ENCODE measurements around the gene TRANK1. TPM values are rescaled to one million over a fixed set of nuclear protein-coding genes. Genes with fewer than 3 reads are reported as not detected.
A peak's percentile ranks its signal among the peaks of the same experiment; 100 is the strongest.

The TRANK1 gene
- total RNA-seq, 1 experiment from 2014 or later, result 10.5 TPM

DNA sequence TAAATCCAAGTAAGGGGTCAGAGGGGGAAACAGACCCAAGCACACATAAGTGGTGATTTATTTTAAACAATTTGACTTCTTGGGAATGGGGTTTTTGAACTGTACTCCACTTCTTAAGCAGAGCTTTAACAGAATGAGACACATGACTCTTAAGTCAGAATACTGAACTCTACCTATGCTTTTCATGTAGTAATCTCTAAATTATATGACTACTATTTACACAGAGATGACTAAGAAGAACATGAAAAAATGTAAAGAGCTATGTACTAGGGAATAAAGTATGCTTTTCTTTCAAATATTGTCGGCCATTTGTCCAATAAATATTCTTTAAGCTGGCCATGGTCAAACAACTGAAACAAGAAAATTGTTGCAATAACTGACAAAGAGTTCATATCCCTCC lies 35.2 kb downstream of the TRANK1 start (continued):
- TF ChIP-seq E2F4 (CRISPR knock-in tag; IDR thresholded peaks at IDR 0.05; ENCODE audit: borderline replicate concordance, low read depth) (no peak), KAT7 (CRISPR knock-in tag; IDR thresholded peaks at IDR 0.05; ENCODE audit: borderline replicate concordance) (no peak), ZNF512 (CRISPR knock-in tag; IDR thresholded peaks at IDR 0.05; ENCODE audit: borderline replicate concordance) (no peak), NR1H2 (CRISPR knock-in tag; IDR thresholded peaks at IDR 0.05) (no peak), NFE2L1 (CRISPR knock-in tag; IDR thresholded peaks at IDR 0.05) (no peak), HMGA2 (CRISPR knock-in tag; IDR thresholded peaks at IDR 0.05) (no peak), CDX4 (CRISPR knock-in tag; IDR thresholded peaks at IDR 0.05; ENCODE audit: borderline replicate concordance) (no peak), ESRRA (CRISPR knock-in tag; IDR thresholded peaks at IDR 0.05; ENCODE audit: borderline replicate concordance) (no peak), ZNF263 (CRISPR knock-in tag; IDR thresholded peaks at IDR 0.05; ENCODE audit: low read depth) (no peak)

DNA sequence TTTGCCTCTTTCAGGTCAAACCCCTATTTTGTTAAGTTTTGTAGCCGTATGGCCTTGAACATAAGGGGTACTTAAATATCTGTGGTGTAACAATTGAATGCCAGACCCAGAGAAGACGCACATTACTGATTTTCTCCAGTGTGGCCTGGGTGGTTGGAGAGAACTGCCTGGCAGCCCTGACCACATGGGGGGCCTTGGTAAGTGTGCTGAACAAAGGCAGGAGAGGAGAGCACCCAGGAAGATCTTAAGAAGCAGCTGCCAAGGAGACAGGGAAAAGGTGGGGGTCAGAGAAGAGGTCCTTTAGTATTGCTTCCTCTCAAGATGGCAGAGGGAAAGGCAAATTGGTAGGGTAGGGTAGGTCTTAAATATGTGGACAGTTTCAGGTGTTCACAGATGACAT lies 35.7 kb downstream of the TRANK1 start:
- Mint-ChIP-seq H3K4me1 (peaks cover 13% of the 10 kb centered on the region), H3K36me3 (no peaks in the 10 kb centered on the region), H3K4me3 (no peak overlapping the region), H3K27ac (peak overlapping the region; percentile 11; the same call in 1 of the 2 replicates), H3K27me3 (ENCODE audit: low read depth) (no peaks in the 10 kb centered on the region), H3K9me3 (no peaks in the 10 kb centered on the region)
- no peak for ATAC-seq
- no peak for DNase-seq (ENCODE audit: low spot score)
- TF ChIP-seq MYBL2 (CRISPR knock-in tag; IDR thresholded peaks at IDR 0.05) (no peak), MXD4 (CRISPR knock-in tag; IDR thresholded peaks at IDR 0.05; ENCODE audit: borderline replicate concordance) (no peak), IRF2 (CRISPR knock-in tag; IDR thresholded peaks at IDR 0.05; ENCODE audit: borderline replicate concordance, low read depth) (no peak), EMX1 (CRISPR knock-in tag; IDR thresholded peaks at IDR 0.05) (no peak), GTF2I (CRISPR knock-in tag; conservative IDR thresholded peaks at IDR 0.05) (no peak), HMGA2 (CRISPR knock-in tag; IDR thresholded peaks at IDR 0.05) (no peak), ELF4 (CRISPR knock-in tag; IDR thresholded peaks at IDR 0.05; ENCODE audit: low read depth) (no peak), USF1 (CRISPR knock-in tag; IDR thresholded peaks at IDR 0.05) (no peak), GABPB1 (CRISPR knock-in tag; IDR thresholded peaks at IDR 0.05) (no peak)
- TF ChIP-seq, protein P1, sequence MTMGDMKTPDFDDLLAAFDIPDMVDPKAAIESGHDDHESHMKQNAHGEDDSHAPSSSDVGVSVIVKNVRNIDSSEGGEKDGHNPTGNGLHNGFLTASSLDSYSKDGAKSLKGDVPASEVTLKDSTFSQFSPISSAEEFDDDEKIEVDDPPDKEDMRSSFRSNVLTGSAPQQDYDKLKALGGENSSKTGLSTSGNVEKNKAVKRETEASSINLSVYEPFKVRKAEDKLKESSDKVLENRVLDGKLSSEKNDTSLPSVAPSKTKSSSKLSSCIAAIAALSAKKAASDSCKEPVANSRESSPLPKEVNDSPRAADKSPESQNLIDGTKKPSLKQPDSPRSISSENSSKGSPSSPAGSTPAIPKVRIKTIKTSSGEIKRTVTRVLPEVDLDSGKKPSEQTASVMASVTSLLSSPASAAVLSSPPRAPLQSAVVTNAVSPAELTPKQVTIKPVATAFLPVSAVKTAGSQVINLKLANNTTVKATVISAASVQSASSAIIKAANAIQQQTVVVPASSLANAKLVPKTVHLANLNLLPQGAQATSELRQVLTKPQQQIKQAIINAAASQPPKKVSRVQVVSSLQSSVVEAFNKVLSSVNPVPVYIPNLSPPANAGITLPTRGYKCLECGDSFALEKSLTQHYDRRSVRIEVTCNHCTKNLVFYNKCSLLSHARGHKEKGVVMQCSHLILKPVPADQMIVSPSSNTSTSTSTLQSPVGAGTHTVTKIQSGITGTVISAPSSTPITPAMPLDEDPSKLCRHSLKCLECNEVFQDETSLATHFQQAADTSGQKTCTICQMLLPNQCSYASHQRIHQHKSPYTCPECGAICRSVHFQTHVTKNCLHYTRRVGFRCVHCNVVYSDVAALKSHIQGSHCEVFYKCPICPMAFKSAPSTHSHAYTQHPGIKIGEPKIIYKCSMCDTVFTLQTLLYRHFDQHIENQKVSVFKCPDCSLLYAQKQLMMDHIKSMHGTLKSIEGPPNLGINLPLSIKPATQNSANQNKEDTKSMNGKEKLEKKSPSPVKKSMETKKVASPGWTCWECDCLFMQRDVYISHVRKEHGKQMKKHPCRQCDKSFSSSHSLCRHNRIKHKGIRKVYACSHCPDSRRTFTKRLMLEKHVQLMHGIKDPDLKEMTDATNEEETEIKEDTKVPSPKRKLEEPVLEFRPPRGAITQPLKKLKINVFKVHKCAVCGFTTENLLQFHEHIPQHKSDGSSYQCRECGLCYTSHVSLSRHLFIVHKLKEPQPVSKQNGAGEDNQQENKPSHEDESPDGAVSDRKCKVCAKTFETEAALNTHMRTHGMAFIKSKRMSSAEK (CRISPR knock-in tag; IDR thresholded peaks at IDR 0.05; ENCODE audit: borderline replicate concordance), result no peak
- TF ChIP-seq, protein P2, sequence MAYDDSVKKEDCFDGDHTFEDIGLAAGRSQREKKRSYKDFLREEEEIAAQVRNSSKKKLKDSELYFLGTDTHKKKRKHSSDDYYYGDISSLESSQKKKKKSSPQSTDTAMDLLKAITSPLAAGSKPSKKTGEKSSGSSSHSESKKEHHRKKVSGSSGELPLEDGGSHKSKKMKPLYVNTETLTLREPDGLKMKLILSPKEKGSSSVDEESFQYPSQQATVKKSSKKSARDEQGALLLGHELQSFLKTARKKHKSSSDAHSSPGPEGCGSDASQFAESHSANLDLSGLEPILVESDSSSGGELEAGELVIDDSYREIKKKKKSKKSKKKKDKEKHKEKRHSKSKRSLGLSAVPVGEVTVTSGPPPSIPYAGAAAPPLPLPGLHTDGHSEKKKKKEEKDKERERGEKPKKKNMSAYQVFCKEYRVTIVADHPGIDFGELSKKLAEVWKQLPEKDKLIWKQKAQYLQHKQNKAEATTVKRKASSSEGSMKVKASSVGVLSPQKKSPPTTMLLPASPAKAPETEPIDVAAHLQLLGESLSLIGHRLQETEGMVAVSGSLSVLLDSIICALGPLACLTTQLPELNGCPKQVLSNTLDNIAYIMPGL (CRISPR knock-in tag; IDR thresholded peaks at IDR 0.05), result no peak
- TF ChIP-seq, protein P3, sequence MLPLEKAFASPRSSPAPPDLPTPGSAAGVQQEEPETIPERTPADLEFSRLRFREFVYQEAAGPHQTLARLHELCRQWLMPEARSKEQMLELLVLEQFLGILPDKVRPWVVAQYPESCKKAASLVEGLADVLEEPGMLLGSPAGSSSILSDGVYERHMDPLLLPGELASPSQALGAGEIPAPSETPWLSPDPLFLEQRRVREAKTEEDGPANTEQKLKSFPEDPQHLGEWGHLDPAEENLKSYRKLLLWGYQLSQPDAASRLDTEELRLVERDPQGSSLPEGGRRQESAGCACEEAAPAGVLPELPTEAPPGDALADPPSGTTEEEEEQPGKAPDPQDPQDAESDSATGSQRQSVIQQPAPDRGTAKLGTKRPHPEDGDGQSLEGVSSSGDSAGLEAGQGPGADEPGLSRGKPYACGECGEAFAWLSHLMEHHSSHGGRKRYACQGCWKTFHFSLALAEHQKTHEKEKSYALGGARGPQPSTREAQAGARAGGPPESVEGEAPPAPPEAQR (CRISPR knock-in tag; IDR thresholded peaks at IDR 0.05), result no peak
- POLR2A ChIA-PET, result no interaction called here
- CTCF ChIA-PET, result interaction anchor here (1.1 kb wide), 1 partner anchor 49 kb away, joined by 3 read pairs; no protein-coding TSS in a partner anchor

Measured in WTC11 (cell line).